GM23338 (cell line): Measurements from ENCODE around the gene RCCD1. TPM values are rescaled to one million over a fixed set of nuclear protein-coding genes. Genes with fewer than 3 reads are reported as not detected.

Experiments used
- CTCF ChIP-seq, 2 experiments: fragments of 200-600 bp in 1 of 2; sonication (generic) in 1 of 2; conservative IDR thresholded peaks; 2 replicates each; pipeline versions ENCODE4 v1.5.1 to v1.6.1; 2016 to 2017; ENCODE audit warnings: antibody characterized with exemption in 2 of 2, low read depth in 2 of 2, mild to moderate bottlenecking in 2 of 2, moderate library complexity in 1 of 2
- EZH2 ChIP-seq: fragments of 200-600 bp; sonication (generic); IDR thresholded peaks from one replicate; pipeline ENCODE4 v1.8.0; 2017; ENCODE audit warnings: antibody characterized with exemption, mild to moderate bottlenecking, low read depth; ENCODE audit not compliant: unreplicated experiment
- EZH2phosphoT487 ChIP-seq: fragments of 200-600 bp; sonication (generic); IDR thresholded peaks from one replicate; pipeline ENCODE4 v1.8.1; 2018; ENCODE audit warnings: antibody characterized with exemption; ENCODE audit not compliant: unreplicated experiment
- POLR2AphosphoS5 ChIP-seq: IDR thresholded peaks from 2 replicates; pipeline ENCODE4 v1.6.1; 2016; ENCODE audit warnings: antibody characterized with exemption, low read depth
- STAT1 ChIP-seq: IDR thresholded peaks from one replicate; pipeline ENCODE4 v1.6.1; 2016; ENCODE audit warnings: antibody characterized with exemption; ENCODE audit not compliant: unreplicated experiment
- ZNF114 ChIP-seq: fragments of 250-450 bp; sonication (Bioruptor Pico); IDR thresholded peaks from 2 replicates; pipeline ENCODE4 v1.5.0; 2020; ENCODE audit warnings: mild to moderate bottlenecking, moderate library complexity
- ZNF331 ChIP-seq: fragments of 250-450 bp; sonication (Bioruptor Pico); IDR thresholded peaks from 2 replicates; pipeline ENCODE4 v1.5.0; 2020; ENCODE audit warnings: low read depth, mild to moderate bottlenecking, moderate library complexity
- ZNF462 ChIP-seq: fragments of 250-450 bp; sonication (Bioruptor Pico); IDR thresholded peaks from 2 replicates; pipeline ENCODE4 v1.5.0; 2020; ENCODE audit warnings: mild to moderate bottlenecking, moderate library complexity
- polyA plus RNA-seq: library from polyadenylated mRNA; unstranded; fragments of >200 nt; fragmentation: Nextera tagmentation; extraction: Ambion mirVana; gene quantifications from 2 replicates; pipeline ENCODE4 v1.2.1, GENCODE V29; 2016
- total RNA-seq: library from RNA; depleted of rRNA; stranded (reverse); fragments of >200 nt; shearing (Covaris generic); gene quantifications from 2 replicates; pipeline ENCODE4 v1.2.3, GENCODE V29; 2014

RCCD1 gene
- total and polyA plus RNA-seq, 2 experiments from 2014 or later = 10.8 to 17.1 TPM

- no peak for TF ChIP-seq ZNF462
- no peak for TF ChIP-seq POLR2AphosphoS5
- TF ChIP-seq STAT1 = no peak
- TF ChIP-seq CTCF (conservative IDR thresholded peaks at IDR 0.05; ENCODE audit: low read depth in 2 of 2) = no peak
- TF ChIP-seq ZNF331 = no peak
- no peak for TF ChIP-seq ZNF114 (CRISPR knock-in tag)
- TF ChIP-seq EZH2phosphoT487 = no peak
- no peak for TF ChIP-seq EZH2
These were observed 4.0 kb upstream of the RCCD1 start (continued) for GRCh38 chr15:90950676-90951075.
